Stimulated activated CD8-positive, alpha-beta memory T cell treated with anti-CD3 and anti-CD28 coated beads, Interleukin-4, amount 100 ng/mL, for 24 hours (primary cell): Measurements from ENCODE around the gene SEMA3C.

Source experiments
- DNase-seq: peaks from one replicate; pipeline ENCODE4 v3.0.0-alpha.2; 2020; ENCODE audit warnings: low read depth

SEMA3C gene

GRCh38 chr7:80885757-80886156 lies 33.1 kb downstream of the SEMA3C start:
- no peak for DNase-seq

DNA sequence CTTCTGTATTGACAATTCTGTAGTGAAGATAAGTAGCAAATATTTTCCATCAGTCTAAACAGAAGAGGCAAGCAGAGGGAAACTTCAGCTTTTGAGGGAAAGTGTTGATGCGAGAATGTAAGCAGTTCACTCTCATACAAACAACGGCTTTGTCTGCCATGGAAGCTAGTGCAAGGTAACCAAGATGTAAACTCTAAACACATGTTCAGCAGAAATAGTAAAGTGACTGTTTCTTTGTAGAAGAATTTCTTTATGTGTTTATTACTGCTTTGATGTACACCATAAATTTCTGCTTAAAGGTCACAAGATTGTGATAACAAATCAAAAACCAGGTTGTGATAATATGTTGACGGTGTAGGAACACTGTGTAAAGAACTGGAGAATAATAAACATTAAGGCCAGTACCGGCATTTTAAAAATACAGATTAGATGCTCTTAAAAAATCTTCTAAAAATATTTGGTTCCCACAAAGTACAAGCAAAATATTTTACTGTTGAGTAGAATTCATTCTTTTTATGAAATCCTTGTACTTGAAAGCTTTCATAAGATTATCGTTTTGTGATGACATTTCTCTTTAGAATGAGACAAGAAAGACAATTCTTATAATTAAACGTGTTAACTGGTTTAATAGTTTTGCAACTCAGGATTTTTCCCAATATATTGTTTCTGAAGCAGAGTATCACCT lies 34.2 kb downstream of the SEMA3C start:
- no peak for DNase-seq

- DNase-seq: no peak
Observed at GRCh38 chr7:80883154-80884025, 35.5 kb downstream of the SEMA3C start.

DNA sequence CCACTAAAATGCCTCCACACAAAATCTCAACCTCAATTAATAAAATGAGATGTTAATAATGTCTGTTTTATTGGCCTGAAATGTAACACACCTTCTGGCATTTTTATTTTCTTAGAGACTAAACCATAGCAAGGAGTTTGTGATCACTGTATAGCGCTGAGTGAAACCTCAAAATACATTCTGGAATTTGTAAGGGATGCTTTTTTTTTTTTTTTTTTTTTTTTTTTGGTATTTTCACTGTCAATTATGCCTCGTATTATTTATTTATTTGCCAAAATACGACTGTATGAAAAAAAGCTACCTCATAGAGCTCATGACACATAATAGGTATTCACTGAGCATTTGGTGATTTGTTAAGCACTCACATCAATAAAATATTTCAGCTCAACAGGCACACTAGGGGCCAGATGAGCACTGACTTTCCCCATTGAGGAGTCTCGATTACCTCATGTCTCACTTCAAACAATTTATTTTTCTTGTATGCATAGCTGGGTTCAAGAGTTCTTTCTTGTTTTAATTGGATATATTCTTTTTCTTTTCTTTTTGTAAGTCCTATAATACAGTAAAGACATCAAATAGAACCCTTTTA lies 36.5 kb downstream of the SEMA3C start:
- DNase-seq: no peak

DNA sequence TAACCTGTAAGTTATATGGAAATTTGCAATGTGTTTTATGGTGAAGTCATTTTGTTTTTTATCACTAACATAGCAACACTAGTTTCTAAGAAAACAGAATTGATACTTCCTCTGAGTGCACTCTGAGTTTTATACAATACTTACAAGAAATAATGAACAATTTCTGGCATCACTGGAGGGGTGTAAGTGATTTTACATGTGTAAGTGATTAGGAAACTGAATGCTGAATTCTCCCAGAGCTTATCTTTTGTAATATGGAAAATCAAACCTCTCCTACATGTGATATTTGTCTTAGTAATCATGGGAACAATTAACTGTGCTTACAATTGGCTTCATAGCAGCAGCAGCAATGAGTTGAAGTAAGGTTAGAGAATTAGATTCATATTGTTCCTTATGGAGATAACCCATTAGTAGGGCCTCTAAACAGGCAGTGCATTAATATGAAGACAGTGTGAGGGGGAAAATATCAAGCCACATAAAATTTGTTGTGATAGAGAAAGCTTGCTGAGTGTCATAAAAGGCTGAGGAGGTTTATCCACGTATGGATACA lies 37.4 kb downstream of the SEMA3C start:
- no peak for DNase-seq

- no peak for DNase-seq
Observed at GRCh38 chr7:80879849-80880248, 39.0 kb downstream of the SEMA3C start.

GRCh38 chr7:80876894-80877414 lies 41.9 kb downstream of the SEMA3C start:
- no peak for DNase-seq

DNA sequence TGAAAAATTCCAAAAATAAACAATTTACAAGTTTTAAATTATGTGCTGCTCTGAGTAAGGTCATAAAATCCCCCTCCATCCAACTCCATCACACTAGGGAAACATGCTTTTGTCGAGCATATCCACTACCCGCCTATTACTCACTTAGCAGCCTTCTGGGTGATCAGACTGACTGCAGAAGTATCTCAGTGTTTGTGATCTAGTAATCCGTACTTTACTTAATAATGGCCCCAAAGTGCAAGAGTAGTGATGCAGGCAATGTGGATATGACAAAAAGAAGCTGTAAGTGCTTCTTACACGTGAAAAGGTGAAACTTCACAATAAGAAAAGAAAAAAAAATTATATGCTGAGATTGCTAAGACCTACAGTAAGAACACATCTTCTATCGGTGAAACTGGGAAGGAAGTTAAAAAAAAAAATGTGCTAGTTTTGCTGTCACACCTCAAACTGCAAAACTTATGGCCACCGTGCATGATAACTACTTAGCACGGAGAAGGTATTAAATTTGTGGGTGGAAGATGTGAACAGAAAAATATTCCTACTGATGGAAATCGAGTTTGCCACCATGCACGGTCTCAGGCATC lies 43.2 kb downstream of the SEMA3C start:
- DNase-seq: no peak

GRCh38 chr7:80873140-80873539 lies 45.7 kb downstream of the SEMA3C start:
- DNase-seq: no peak

DNA sequence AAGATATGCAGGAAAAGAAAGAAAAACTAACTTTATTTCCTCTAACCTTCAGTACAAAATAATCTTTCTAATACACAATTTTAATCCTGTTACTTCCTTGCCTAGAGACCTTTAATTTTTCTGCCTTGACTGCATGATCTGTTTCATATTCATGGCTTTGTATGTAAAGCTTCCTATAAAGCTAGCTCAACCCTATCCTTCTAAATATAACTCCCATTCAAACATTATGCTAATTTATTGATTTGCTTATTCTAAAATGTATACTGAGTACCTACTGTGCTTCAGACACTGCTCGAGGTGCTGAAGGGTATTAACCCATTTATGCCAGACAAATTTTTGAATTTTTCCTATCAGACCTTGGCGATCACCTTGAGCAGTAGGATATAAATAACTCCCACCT lies 47.6 kb downstream of the SEMA3C start:
- DNase-seq: no peak

DNA sequence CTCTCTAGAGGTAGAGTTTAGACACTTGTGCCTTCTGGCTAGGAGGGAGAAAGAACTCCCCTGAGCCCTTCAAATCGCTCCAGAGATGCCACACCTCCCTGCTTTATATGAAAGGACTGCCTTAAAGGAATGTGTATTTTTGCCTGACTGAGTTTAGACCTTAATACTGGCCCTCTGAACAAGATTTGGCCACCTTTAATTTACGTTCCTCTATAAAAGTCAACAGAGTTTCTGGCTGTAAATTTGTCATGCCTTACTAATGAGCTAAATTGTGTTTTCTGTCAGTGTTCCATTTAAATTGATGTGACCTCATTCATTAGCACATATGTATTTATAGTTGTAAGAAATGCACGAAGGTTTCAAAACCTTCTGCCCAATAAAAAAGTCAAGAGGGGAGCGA lies 48.0 kb downstream of the SEMA3C start:
- DNase-seq: no peak

DNA sequence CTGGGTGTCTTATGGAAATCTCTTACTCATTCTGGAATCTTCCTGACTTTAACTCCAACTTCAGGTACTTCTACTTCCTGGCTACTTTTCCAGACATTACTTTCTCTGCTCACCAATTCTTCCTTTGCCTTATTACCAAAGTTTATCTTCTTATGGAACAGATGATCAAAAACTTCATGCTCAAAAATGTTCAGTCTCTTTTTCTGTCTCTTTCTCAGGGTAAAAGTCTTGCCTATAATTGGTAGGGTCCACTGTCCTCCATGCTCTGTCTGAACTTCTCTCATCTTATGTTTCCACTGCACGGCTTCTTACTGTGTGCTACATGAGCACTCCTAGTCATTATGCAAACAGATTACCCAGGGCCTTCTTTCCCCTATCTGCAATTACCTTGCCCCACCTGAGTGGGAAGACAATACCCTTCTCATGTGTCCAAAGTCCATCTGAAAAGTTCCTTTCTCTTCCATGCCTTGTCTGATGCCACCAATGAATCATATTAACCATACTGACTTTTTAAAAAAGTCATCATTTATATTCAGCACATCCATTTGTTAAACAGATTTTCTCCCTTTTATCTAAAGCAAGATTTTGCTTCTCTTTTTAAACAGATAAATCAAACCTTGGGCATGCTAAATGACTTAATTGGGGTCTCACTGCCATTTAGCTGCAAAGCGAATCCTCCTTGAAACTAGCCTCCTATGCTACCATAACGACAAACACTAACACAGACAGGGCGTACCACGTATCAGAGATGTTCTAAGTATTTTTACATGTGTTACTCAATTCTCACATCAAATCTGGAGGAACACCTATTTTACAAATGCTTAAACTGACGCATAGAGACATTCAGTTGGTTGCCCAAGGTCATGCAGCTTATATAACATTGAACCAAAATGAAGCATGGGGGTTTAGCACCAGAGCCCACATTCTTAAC lies 48.8 kb downstream of the SEMA3C start:
- DNase-seq: no peak

- DNase-seq: no peak
Observed at GRCh38 chr7:80869106-80869784, 49.6 kb downstream of the SEMA3C start.

- no peak for DNase-seq
Observed at GRCh38 chr7:80868566-80868965, 50.3 kb downstream of the SEMA3C start.

DNA sequence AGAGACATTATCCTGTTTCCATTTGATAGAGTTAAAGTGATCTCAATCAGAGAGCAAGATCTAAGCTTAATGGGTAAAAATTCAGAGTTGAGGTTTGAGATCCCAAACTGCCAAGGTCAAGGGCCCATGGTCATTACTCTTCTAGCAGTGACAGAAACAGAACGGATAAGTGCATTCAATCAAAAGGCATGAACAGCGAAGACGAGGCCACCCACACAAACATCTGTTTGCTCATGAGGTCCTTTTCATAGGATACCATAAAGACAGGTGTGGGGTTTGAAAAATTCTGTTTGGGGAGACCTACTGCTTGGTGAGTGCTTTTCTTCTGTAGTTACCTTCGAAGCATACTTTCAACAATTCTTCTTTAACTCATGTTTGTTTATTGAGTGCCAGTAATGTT lies 58.3 kb downstream of the SEMA3C start:
- no peak for DNase-seq

GRCh38 chr7:80859272-80859970 lies 59.4 kb downstream of the SEMA3C start:
- no peak for DNase-seq

GRCh38 chr7:80858141-80858903 lies 60.5 kb downstream of the SEMA3C start:
- DNase-seq: no peak

GRCh38 chr7:80856769-80857168 lies 62.1 kb downstream of the SEMA3C start:
- no peak for DNase-seq

- no peak for DNase-seq
Observed at GRCh38 chr7:80851896-80852476, 66.9 kb downstream of the SEMA3C start.
